Adipocyte (in vitro differentiated cells): ENCODE data around the gene BHLHA15.

Source experiments
- DNase-seq: peaks from one replicate; pipeline ENCODE4 v3.0.0-alpha.2; 2015; ENCODE audit warnings: low read depth
- H3K27me3 ChIP-seq: replicated peaks from 2 replicates; pipeline ENCODE4 v1.7.0; 2013; ENCODE audit warnings: mild to moderate bottlenecking, low read length, moderate library complexity; ENCODE audit not compliant: control insufficient read depth, insufficient read depth
- H3K36me3 ChIP-seq: 2 replicates; pipeline ENCODE4 v1.7.0; 2013; ENCODE audit warnings: low read length, mild to moderate bottlenecking, moderate library complexity; ENCODE audit not compliant: control insufficient read depth, insufficient read depth, severe bottlenecking
- H3K4me1 ChIP-seq: 2 replicates; pipeline ENCODE4 v1.7.0; 2013; ENCODE audit warnings: mild to moderate bottlenecking, low read length, moderate library complexity; ENCODE audit not compliant: control insufficient read depth, insufficient read depth
- H3K4me3 ChIP-seq: 2 replicates; pipeline ENCODE4 v1.7.0; 2013; ENCODE audit warnings: mild to moderate bottlenecking, low read length, moderate library complexity
- H3K9ac ChIP-seq: 2 replicates; pipeline ENCODE4 v1.7.0; 2013; ENCODE audit warnings: mild to moderate bottlenecking, low read length, moderate library complexity
- H3K9me3 ChIP-seq: 2 replicates; pipeline ENCODE4 v1.7.0; 2013; ENCODE audit warnings: mild to moderate bottlenecking, low read length, moderate library complexity; ENCODE audit not compliant: control insufficient read depth

BHLHA15 gene

DNA sequence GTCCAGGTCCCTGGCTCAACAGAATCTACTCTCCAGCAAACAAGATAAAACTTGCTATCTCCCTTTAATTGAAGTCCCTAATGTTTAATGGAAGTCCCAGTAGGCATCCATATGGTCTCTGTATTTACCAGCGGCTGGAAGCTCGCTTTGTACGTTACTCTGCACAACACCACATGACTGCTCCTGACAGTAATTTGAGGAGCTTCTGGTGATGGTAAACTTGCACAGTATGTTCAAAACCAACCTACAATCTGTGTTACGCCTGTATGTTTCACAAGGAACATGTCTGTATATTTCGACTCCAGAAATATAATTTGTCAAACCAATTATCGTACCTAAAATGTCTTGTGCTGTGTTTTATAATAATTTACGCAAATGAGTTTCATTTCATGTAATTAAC, 45.2 kb downstream of the BHLHA15 start:
- no peaks in the 10 kb centered on the region for H3K27me3 ChIP-seq
- peaks cover 14% of the 10 kb centered on the region for H3K36me3 ChIP-seq
- no peak for DNase-seq
- H3K4me1 ChIP-seq, result peaks cover 10% of the 10 kb centered on the region
- no peak overlapping the region for H3K9ac ChIP-seq
- H3K4me3 ChIP-seq, result no peak overlapping the region
- H3K9me3 ChIP-seq, result no peaks in the 10 kb centered on the region

DNA sequence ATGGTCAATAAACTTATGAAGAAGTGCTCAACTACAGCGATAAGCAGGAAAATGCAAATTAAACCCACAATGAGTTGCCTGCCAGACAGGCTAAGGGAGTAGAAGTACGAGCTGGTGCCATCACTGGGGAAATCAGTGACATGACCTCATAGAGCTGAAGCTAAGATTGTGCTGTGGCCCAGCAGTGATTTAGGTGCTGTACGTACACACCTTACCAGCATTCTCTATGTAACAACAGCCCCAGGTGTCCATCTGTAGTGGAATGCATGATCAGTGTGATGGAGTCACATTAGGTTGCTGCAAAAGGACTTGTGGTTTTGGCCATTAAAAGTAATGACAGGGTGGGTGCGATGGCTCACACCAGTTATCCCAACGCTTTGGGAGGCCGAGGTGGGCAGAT, 46.5 kb downstream of the BHLHA15 start:
- H3K36me3 ChIP-seq, result peaks cover 15% of the 10 kb centered on the region
- DNase-seq, result no peak
- H3K4me1 ChIP-seq, result peaks cover 7% of the 10 kb centered on the region
- H3K9ac ChIP-seq, result no peak overlapping the region
- no peak overlapping the region for H3K4me3 ChIP-seq
- H3K9me3 ChIP-seq, result no peaks in the 10 kb centered on the region
- no peaks in the 10 kb centered on the region for H3K27me3 ChIP-seq
